Activated CD4-positive, alpha-beta T cell treated with anti-CD3 and anti-CD28 coated beads for 48 hours (primary cell): ENCODE data around the gene CDON.
"Not testable (repeated sequence)": the region's sequence is repeated elsewhere in the genome, so short reads cannot be mapped to it uniquely, and the experiment has no call there.

Experiments
- DNase-seq: peaks from one replicate; pipeline ENCODE4 v3.0.0-alpha.2; 2020

The CDON gene

DNA sequence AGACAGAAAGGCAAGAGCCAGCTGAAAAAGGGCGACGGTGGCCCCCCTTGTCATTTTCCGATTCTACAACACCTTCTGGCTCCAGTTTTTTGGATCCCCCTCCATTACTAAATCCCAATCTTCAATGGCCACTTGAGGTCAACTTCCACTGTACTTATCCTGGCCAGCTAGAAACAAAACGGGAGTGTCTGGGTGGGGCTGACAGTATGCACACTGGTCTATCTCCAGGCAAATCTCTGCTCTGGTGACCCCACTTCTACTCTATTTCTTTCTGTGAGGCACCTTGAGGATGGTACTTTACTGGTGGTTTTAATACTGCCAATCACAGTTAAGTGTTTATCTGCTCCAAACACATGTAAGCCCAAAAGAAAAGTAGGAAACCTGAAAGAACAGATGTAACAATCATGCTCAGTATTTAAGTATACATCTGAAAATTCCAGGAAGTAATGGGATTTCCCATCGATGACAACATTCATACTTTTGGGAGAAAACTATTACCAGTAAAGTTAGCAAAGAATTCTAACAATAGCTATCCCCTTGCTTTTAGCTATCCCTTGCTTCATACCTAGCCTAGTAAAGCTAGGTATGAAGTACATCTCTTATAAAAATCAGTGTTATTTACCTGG is 16.0 kb downstream of the CDON start:
- DNase-seq = no peak

DNA sequence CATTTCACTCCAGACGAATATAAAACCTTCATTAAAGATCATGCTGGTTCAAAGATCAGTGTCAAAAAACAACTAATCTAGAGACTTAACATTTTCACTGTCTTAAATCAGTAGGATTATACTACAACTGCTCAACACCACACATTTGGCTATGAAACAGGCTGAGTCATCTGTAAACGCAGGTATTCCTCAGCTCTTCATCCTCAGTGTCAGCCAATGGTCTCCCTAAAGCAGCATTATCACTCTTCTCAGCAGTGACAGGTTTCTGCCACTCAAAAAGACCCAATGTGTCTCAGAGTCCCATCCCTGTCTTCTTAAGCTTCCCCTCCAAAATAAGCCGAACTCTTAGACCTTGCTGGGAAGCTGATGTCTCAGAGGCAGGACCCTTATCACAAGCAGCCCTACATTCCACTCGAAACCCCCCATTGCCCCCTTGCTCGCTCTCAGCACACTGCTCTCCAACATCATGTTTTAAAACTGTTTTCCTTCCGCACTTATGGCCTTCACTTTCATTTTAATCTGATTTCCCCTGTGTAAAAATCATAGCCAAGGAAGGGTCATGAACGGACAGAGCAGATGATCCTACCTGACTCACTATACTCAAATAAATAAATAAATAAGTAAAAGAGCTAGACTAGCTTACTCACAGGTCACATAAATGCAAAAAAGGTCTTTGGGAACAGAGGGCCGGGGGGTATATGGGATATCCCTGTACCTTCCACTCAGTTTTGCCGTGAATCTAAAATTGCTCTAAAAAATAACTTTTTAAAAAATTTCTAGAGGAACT is 23.0 kb downstream of the CDON start:
- no peak for DNase-seq

- no peak for DNase-seq
Observed at GRCh38 chr11:126035718-126036117, 26.9 kb downstream of the CDON start.

GRCh38 chr11:126034933-126035425 is 27.7 kb downstream of the CDON start:
- DNase-seq = no peak

DNA sequence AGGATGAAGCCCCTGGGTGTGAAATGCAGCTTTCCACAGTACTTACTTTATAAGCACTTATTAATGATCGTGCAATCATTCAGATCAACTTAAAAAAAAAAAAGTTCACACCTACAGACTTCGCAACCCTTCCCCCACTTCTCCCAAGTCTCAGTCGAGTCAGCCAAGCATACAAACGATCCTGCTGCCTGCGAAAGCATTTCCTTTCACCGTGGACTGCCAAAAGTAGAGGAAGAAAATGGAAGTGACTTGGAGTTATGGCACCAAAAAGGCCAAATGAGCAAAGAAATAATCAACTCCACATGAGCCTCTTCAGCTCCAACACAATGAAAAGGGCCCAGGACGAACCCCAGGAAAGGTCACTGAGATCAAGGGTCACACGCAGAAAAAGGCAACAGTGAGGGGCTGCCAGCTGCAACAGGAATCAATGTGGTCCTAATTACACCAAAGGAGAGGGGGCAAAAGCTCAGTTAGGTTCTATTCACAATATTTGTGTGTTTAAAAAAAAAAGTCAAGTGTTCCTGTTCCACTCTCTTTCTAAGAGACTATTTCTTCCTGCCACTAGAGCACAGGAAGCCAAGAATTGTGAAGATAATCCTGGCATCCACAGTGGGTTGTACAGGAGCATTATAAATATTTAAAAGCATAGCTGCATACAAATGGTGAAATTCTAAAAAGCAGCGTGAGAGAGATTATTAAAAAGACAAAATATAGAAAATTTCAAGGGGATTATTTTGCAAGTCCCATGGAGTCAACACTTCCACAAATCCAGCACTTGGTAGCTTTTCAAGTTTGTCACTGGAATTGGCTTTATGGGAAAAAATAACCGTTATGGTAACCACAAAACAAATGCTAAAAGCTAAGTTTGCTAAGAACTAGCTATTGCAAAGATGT is 28.4 kb downstream of the CDON start:
- DNase-seq = no peak

DNA sequence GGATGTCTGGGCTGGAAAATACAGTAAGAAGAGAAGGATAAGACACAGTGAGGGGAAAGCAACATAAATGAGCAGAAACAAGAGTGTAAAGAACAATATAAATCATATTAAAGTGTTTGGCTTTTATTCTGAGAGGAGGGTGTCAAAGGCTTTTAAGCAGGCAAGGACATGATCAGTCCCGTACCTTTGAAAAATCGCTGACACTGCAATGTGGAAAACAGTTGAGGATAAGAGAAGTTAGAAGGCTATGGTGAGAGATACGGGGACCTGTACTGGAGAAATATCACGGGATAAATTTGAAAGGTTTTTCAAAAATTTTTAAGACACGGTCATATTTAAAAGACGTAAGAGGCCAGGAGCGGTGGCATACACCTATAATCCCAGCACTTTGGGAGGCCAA is 30.3 kb downstream of the CDON start:
- no peak for DNase-seq

- DNase-seq = no peak
Observed at GRCh38 chr11:126029805-126030204, 32.9 kb downstream of the CDON start.

- DNase-seq = no peak
Observed at GRCh38 chr11:126029237-126029636, 33.4 kb downstream of the CDON start.

DNA sequence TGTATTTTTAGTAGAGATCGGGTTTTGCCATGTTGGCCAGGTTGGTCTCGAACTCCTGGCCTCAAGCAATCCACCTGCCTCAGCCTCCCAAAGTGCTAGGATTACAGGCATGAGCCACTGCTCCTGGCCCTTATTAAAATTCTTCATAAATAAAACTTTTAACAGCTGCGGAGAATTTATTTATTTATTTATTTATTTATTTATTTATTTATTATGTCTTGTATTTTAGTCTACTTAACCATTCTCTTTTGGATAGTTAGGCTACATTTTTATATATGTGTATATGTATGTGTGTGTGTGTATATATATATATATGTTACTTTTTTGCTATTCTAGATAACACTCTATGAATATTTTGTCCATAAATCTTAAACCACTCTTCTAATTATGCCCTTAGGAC is 34.1 kb downstream of the CDON start:
- not testable (repeated sequence) for DNase-seq

DNA sequence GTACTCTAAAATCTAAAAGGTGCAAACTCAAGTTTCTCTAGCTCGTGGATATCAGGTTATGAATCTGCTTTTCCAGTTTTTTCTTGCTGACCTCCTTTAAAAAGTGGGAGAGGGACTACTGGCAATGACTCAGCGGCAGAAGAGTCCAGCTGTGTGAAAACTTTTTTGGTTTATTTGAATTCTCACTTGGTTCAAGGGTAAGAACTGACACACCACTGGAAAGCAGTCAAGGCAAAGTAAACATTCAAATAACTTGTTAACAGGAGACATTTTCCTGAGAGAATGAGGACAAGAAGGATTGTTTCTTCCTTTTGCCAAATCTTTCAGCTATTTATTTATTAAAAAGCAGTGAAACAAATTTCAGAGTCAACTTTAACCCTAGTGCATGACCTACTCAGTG is 36.1 kb downstream of the CDON start:
- DNase-seq = no peak

DNA sequence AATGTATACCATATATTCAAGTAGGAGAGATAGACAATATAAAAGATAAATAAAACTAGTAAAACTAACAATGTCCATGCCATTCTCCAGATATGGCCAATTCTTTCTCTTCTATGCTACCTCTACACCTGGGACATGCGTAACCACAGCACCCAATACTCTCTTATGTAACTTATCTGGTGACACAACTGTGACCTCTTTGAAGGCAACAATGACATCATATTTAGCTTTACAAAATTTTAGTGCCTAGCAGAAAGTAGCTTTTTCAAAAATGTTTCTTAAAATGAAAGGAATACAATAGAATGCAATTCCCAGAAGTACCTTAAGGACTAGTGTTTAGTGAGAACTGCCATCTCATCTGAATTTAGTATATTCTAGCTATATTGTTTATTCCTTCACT is 36.8 kb downstream of the CDON start:
- no peak for DNase-seq

DNA sequence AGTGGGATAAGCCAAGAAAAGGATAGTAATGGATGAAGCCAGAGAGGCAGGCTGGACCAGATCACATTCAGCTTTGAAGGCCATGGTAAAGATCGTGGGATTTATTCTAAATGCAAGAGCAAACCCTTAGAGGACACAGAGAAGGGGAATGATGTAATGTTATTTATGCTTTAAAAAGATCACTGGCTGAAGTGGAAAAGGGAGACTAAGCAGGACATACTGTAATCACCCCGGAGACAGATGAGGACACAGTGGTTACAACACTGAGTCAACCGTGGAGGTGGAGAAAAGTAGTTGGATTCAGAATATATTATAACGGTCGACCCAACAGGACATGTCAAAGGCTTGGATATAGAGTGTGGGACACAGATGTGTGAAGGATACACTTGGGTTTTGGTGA is 38.5 kb downstream of the CDON start:
- DNase-seq = no peak

DNA sequence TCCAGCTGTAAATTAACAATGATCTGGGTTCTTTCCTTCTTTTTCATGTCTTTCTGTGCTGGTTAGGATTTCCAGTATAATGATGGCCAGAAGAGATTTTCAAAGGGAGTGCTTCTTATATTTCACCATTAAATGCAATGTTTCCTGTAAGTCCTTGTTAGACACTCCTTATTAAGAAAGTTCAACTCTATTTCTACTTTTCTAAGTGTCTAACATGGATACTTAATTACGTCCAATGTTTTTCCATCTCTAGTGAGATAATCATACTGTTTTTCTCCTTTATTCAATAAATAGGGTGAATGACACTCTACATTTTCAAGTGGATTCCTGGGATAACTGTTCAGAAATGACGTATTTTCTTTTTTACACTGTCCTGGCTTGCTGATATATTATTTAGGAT is 49.8 kb downstream of the CDON start:
- no peak for DNase-seq

DNA sequence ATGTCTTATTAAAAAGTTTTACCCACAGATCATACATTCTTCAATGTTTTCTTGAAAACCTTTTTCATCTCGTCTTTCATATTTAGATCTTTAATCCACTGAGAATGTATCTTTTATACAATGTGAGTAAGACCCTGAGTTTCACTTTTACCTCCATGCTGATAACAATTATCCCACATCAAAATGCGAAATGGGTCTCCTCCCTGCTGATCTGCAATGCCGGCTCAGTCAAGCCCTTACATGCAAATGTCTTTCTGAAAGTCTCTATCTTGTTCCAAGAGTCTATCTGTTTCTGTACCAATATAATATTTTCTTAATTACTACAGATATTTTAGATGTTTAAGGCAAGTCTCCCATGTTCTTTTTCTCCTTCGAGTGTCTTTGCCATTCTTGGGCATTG is 50.9 kb downstream of the CDON start:
- DNase-seq = no peak

- no peak for DNase-seq
Observed at GRCh38 chr11:126011265-126011664, 51.4 kb downstream of the CDON start.

DNA sequence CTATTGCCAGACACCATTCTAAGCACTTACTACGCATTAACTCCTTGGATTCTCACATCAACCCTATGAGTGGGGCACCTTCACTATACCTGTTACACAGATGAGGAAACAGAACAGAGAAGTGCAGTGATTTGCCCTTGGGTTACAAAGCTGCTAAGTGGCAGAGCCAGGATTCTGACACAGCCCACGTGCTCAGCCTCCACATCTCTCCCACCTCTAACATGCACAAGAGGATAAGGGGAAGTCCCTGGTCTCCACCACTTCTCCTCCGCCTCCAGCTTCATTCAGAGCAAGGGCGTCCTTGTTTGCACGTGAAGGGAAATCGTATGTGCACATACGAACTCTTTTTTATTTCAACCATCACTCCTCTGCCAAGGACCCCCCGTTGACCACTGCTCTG is 53.7 kb downstream of the CDON start:
- DNase-seq = no peak

DNA sequence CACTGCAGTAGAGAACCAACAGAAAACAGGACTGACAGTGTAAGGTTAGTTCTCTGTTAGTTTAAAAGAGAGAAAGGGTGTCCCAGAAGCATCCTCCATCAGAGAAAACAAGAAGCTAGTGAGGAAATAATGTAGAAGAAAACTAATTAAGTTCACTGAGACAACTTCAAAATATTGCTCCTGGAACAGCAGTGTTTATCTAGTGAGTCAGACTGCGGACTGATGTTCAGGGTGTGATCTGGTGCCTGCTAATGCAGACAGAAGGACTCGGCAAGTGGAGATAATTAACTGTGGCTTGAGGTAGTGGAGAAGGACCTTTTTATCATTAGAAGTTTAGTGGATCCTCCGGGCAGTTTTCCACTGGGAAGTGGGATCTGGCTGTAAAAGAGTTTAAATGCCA is 55.4 kb downstream of the CDON start:
- no peak for DNase-seq

- no peak for DNase-seq
Observed at GRCh38 chr11:126006068-126006467, 56.6 kb downstream of the CDON start.

GRCh38 chr11:126002181-126002580 is 60.5 kb downstream of the CDON start:
- DNase-seq = no peak

GRCh38 chr11:125999234-125999880 is 63.3 kb downstream of the CDON start:
- DNase-seq = no peak

DNA sequence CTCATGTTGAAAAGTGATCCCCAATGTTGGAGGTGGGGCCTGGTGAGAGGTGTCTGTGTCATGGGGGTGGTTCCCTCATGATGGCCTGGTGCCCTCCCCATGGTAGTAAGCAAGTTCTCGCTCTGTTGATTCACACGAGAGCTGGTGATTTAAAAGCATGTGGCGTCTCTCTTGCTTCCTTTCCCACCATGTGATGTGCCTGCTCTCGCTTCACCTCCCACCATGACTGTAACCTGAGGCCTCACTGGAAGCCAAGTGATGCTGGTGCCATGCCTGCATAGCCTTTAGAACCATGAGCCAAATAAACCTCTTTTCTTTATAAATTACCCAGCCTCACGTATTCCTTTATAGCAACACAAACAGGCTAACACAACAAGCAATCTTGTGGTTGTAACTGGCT is 64.4 kb downstream of the CDON start:
- no peak for DNase-seq

DNA sequence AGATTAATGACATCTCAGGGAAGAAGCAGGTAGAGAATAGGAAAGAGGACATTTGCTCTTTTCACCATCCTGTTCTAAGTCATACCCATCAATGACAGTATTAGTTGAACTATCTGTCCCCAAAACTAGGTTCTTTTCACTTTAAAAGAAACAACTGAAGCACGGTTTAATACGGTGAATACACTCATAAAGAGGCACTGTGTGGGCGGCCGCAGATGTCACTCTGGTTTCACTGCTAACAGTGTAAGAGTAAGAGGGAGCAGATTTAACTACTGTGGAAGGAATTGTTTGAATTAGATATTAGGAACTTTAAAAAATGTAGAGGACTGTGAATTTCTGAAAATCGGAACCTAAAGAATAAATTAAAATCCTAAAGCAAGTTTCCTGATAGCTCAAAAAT is 67.4 kb downstream of the CDON start:
- peak; percentile 84 for DNase-seq

DNA sequence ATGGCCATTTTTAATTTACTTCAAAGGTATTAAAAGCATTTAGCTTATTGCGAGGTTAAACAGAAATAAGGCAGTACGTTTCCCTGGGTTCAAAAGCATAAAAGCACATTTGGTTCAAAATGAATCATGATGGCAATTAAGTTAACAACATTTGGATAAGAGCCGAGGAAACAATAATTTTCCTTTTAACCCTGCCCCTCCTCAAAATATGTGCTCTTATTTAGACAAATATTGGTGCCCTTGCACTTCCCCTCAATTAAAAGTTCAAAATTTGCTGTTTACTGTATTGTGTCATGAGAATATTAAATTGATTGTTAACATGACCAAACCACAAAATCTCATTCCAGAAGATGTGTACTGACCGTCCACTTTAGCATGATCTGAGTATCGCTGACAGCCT is 68.2 kb downstream of the CDON start:
- DNase-seq = no peak
